Measurements from ENCODE around the gene FKBP4. TPM values are rescaled to one million over a fixed set of nuclear protein-coding genes. Genes with fewer than 3 reads are reported as not detected.

Gene FKBP4, protein sequence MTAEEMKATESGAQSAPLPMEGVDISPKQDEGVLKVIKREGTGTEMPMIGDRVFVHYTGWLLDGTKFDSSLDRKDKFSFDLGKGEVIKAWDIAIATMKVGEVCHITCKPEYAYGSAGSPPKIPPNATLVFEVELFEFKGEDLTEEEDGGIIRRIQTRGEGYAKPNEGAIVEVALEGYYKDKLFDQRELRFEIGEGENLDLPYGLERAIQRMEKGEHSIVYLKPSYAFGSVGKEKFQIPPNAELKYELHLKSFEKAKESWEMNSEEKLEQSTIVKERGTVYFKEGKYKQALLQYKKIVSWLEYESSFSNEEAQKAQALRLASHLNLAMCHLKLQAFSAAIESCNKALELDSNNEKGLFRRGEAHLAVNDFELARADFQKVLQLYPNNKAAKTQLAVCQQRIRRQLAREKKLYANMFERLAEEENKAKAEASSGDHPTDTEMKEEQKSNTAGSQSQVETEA
- 90.5 and 94.7 TPM in 2 replicates for total RNA-seq

- H3K4me1 Mint-ChIP-seq = peaks cover 20% of the 10 kb centered on the region
- intact Hi-C loops (cut with micrococcal nuclease) = loop anchor here (1.0 to 10.0 kb wide), 4 partner anchors 17 to 1480 kb away; partner anchors contain the start of genes CCND2, FOXM1, ITFG2 and RHNO1
- TF ChIP-seq, protein P1, sequence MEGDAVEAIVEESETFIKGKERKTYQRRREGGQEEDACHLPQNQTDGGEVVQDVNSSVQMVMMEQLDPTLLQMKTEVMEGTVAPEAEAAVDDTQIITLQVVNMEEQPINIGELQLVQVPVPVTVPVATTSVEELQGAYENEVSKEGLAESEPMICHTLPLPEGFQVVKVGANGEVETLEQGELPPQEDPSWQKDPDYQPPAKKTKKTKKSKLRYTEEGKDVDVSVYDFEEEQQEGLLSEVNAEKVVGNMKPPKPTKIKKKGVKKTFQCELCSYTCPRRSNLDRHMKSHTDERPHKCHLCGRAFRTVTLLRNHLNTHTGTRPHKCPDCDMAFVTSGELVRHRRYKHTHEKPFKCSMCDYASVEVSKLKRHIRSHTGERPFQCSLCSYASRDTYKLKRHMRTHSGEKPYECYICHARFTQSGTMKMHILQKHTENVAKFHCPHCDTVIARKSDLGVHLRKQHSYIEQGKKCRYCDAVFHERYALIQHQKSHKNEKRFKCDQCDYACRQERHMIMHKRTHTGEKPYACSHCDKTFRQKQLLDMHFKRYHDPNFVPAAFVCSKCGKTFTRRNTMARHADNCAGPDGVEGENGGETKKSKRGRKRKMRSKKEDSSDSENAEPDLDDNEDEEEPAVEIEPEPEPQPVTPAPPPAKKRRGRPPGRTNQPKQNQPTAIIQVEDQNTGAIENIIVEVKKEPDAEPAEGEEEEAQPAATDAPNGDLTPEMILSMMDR (IDR thresholded peaks at IDR 0.05) = no peak
- ATAC-seq (ENCODE audit: low read depth) = peak; percentile 89
- H3K27me3 Mint-ChIP-seq = no peaks in the 10 kb centered on the region
- ChIA-PET POLR2A (interaction anchor here (0.6 to 4.7 kb wide), 5 partner anchors 11 to 104 kb away, joined by 3 to 36 read pairs (median 4); partner anchors contain the start of genes ITFG2 and TULP3), CTCF (interaction anchor here (1.0 kb wide), 1 partner anchor 19 kb away, joined by 3 read pairs; no protein-coding TSS in a partner anchor)
- DNase-seq = peak; percentile 85
- no peaks in the 10 kb centered on the region for H3K9me3 Mint-ChIP-seq
- H3K36me3 Mint-ChIP-seq (ENCODE audit: low read depth) = peaks cover 39% of the 10 kb centered on the region
- peak within 1 kb of the TSS; percentile 89 for H3K4me3 Mint-ChIP-seq
- peak within 1 kb of the TSS; percentile 81 for H3K27ac Mint-ChIP-seq
Measured at GRCh38 chr12:2794736-2795289, at the start of gene FKBP4. Gene FKBP4 (plus strand): TSS chr12:2794970. CDS start chr12:2795140, 170 bp downstream.

DNA sequence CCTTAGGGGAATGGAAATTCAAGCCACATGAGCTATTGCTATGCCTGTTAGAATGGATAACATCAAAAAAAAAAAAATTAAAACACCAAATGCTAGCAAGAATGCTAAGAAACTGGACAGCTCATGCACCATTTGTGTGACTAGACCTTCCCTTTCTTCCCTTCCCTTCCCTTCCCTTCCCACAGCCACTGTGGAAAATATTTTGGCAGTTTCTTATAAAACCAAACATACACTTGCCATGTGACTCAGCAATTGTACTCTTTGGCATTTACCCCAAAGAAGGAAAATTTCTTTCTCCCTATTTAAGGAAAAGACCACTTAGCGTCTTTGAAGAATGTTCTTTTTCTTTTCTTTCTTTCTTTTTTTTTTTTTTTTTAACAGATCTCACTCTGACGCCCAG, 49.1 kb upstream of the FKBP4 start:
- DNase-seq (no peak), ATAC-seq (ENCODE audit: low read depth) (no peak)
- H3K27me3 Mint-ChIP-seq = peaks cover 10% of the 10 kb centered on the region
- H3K36me3 Mint-ChIP-seq (ENCODE audit: low read depth) = no peaks in the 10 kb centered on the region
- no peaks in the 10 kb centered on the region for H3K4me1 Mint-ChIP-seq
- no peak overlapping the region for H3K27ac Mint-ChIP-seq
- TF ChIP-seq, protein P1 (IDR thresholded peaks at IDR 0.05) = no peak
- H3K9me3 Mint-ChIP-seq = peaks cover 2% of the 10 kb centered on the region
- ChIA-PET POLR2A (no interaction called here), CTCF (interaction anchor here (0.6 kb wide), 1 partner anchor 296 kb away, joined by 3 read pairs; no protein-coding TSS in a partner anchor)
- intact Hi-C loops (cut with micrococcal nuclease) = no loop called here
- H3K4me3 Mint-ChIP-seq = no peak overlapping the region

DNA sequence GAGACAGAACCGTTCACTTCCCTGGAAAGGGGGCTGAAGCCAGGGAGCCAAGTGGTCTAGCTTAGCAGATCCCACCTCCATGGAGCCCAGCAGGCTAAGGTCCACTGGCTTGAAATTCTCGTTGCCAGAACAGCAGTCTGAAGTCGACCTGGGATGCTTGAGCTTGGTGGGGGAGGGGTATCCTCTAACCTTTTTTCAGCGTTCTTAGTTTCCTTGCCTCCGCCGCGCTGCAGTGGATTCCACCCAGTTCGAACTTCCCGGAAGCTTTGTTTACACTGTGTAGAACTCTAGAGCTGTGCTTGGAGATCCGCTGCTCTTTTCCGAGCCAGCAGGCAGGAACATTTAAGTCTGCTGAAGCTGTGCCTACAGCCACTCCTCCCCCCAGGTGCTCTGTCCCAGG, 45.2 kb upstream of the FKBP4 start:
- Mint-ChIP-seq H3K27me3 (peaks cover 32% of the 10 kb centered on the region), H3K36me3 (ENCODE audit: low read depth) (no peaks in the 10 kb centered on the region)
- intact Hi-C loops (cut with micrococcal nuclease) = no loop called here

DNA sequence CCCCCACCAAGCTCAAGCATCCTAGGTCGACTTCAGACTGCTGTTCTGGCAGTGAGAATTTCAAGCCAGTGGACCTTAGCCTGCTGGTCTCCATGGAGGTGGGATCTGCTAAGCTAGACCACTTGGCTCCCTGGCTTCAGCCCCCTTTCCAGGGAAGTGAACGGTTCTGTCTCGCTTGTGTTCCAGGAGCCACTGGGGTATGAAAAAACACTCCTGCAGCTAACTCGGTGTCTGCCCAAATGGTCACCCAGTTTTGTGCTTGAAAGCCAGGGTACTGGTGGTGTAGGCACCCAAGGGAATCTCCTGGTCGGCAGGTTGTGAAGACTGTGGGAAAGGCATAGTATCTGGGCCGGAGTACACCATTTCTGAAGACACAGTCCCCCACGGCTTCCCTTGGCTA, 44.6 kb upstream of the FKBP4 start:
- no peak overlapping the region for H3K27ac Mint-ChIP-seq
- ChIA-PET POLR2A (no interaction called here), CTCF (no interaction called here)
- no peaks in the 10 kb centered on the region for H3K4me1 Mint-ChIP-seq
- no peak for ATAC-seq (ENCODE audit: low read depth)
- no peaks in the 10 kb centered on the region for H3K36me3 Mint-ChIP-seq (ENCODE audit: low read depth)
- TF ChIP-seq, protein P1 (IDR thresholded peaks at IDR 0.05) = no peak
- DNase-seq = no peak
- peaks cover 33% of the 10 kb centered on the region for H3K27me3 Mint-ChIP-seq
- H3K4me3 Mint-ChIP-seq = no peak overlapping the region
- H3K9me3 Mint-ChIP-seq = peaks cover 2% of the 10 kb centered on the region
- intact Hi-C loops (cut with micrococcal nuclease) = no loop called here

More for the DNA sequence above, 45.2 kb upstream of the FKBP4 start:
- ATAC-seq (ENCODE audit: low read depth) (no peak), DNase-seq (no peak)
- TF ChIP-seq, protein P1 (IDR thresholded peaks at IDR 0.05) = no peak
- H3K27ac Mint-ChIP-seq = no peak overlapping the region
- POLR2A ChIA-PET = no interaction called here
- no peak overlapping the region for H3K4me3 Mint-ChIP-seq
- no peaks in the 10 kb centered on the region for H3K4me1 Mint-ChIP-seq
- CTCF ChIA-PET = no interaction called here
- H3K9me3 Mint-ChIP-seq = peaks cover 2% of the 10 kb centered on the region

DNA sequence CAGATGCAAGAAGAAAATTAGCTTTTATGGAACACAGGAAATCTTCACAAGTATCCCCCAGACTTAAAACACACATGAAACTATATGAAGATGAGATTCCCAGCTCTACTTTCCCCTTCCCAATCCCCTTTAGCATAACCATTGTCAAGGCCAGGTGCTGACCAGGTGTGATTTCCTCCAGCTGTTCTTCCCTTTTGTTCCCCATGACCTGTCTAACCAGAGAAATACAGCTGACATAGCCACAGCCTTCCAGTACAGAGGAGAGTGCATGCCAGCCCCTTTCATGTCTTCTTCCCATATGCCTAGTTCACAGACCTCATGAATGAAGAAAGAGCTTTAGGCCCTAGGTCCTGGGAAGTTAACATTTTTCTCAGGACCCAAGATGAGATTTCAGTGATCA, 43.5 kb upstream of the FKBP4 start:
- peaks cover 1% of the 10 kb centered on the region for H3K9me3 Mint-ChIP-seq
- intact Hi-C loops (cut with micrococcal nuclease) = no loop called here
- ChIA-PET CTCF (interaction anchor here (1.1 kb wide), 1 partner anchor 33 kb away, joined by 3 read pairs; no protein-coding TSS in a partner anchor), POLR2A (no interaction called here)
- ATAC-seq (ENCODE audit: low read depth) (no peak), DNase-seq (no peak)
- H3K4me1 Mint-ChIP-seq = no peaks in the 10 kb centered on the region
- H3K27me3 Mint-ChIP-seq = peaks cover 35% of the 10 kb centered on the region
- H3K27ac Mint-ChIP-seq = no peak overlapping the region
- no peaks in the 10 kb centered on the region for H3K36me3 Mint-ChIP-seq (ENCODE audit: low read depth)
- no peak overlapping the region for H3K4me3 Mint-ChIP-seq
- TF ChIP-seq, protein P1 (IDR thresholded peaks at IDR 0.05) = no peak
